OCI-LY3 (cell line): Measurements from ENCODE around the gene HIPK2.

Experiments used
- H2AFZ ChIP-seq: fragments of 200-600, 300-600 bp; shearing (Covaris generic); 2 replicates; pipeline ENCODE4 v1.6.0; 2014; ENCODE audit warnings: antibody characterized with exemption, low read depth, low read length
- H3K27ac ChIP-seq: fragments of 200-600, 300-600 bp; sonication (generic); 2 replicates; pipeline ENCODE4 v1.5.1; 2014; ENCODE audit warnings: mild to moderate bottlenecking, low read length, moderate library complexity, mixed read lengths
- H3K27me3 ChIP-seq: fragments of 200-600, 300-600 bp; sonication (generic); 2 replicates; pipeline ENCODE4 v1.6.1; 2014; ENCODE audit warnings: low read depth, low read length, mixed read lengths
- H3K36me3 ChIP-seq: fragments of 200-600, 300-600 bp; sonication (generic); replicated peaks from 2 replicates; pipeline ENCODE3; 2014; ENCODE audit warnings: low read depth, low read length, mixed read lengths
- H3K4me1 ChIP-seq: fragments of 300-600, 200-600 bp; sonication (generic); 2 replicates; pipeline ENCODE4 v1.6.1; 2014; ENCODE audit warnings: low read length, mixed read lengths
- H3K4me2 ChIP-seq: fragments of 200-600, 300-600 bp; sonication (generic); 2 replicates; pipeline ENCODE4 v1.6.1; 2014; ENCODE audit warnings: low read length, mixed read lengths
- H3K4me3 ChIP-seq: fragments of 300-600, 200-600 bp; sonication (generic); 2 replicates; pipeline ENCODE4 v1.5.1; 2014; ENCODE audit warnings: antibody characterized with exemption, mild to moderate bottlenecking, low read length, moderate library complexity
- H3K79me2 ChIP-seq: fragments of 300-600, 200-600 bp; shearing (Covaris generic); 2 replicates; pipeline ENCODE4 v1.6.1; 2014; ENCODE audit warnings: mild to moderate bottlenecking, low read length, mixed read lengths
- H3K9ac ChIP-seq: fragments of 300-600, 200-600 bp; shearing (Covaris generic); 2 replicates; pipeline ENCODE4 v1.6.0; 2014; ENCODE audit warnings: mild to moderate bottlenecking, low read length, moderate library complexity
- H3K9me3 ChIP-seq: fragments of 200-600, 300-600 bp; shearing (Covaris generic); 2 replicates; pipeline ENCODE4 v1.6.1; 2014; ENCODE audit warnings: low read length, mixed read lengths; ENCODE audit not compliant: insufficient read depth
- H4K20me1 ChIP-seq: fragments of 200-600, 300-600 bp; sonication (generic); 2 replicates; pipeline ENCODE4 v1.6.1; 2016; ENCODE audit warnings: low read length, mixed read lengths; ENCODE audit not compliant: insufficient read depth
- EZH2phosphoT487 ChIP-seq: fragments of 200-600 bp; shearing (Covaris generic); IDR thresholded peaks from 2 replicates; pipeline ENCODE4 v1.6.1; 2018; ENCODE audit warnings: antibody characterized with exemption, mixed run types, low read depth
- TF ChIP-seq, protein P1 (sequence below): fragments of 200-600, 300-600 bp; sonication (generic); IDR thresholded peaks from 2 replicates; pipeline ENCODE4 v1.5.1; 2014; ENCODE audit warnings: antibody characterized with exemption, low read length, low read depth

Gene HIPK2

DNA sequence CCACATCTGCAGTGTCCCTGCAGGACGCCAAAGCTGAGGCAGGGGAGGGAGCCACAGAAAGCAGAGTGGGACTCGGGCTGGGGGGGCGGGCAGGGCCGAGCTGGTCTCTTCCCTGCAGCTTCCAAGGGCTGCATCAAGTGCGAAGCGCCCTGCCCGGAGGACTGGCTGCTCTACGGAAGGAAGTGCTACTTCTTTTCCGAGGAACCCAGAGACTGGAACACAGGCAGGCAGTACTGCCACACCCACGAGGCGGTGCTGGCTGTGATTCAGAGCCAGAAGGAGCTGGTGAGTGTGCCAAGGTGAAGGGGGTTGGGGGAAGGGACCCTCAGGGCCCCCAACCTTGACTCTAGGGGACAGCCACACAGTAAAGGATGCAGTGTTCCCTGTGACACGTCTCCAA lies 237.6 kb downstream of the HIPK2 start:
- no peaks in the 10 kb centered on the region for H3K4me1 ChIP-seq
- no peaks in the 10 kb centered on the region for H4K20me1 ChIP-seq
- H3K27me3 ChIP-seq: 0 out of 2 replicates have a peak, but pooled peaks cover 7% of the 10 kb centered on the region
- no peaks in the 10 kb centered on the region for H3K79me2 ChIP-seq
- no peak overlapping the region for H3K4me3 ChIP-seq
- no peaks in the 10 kb centered on the region for H3K36me3 ChIP-seq
- TF ChIP-seq, protein P1, sequence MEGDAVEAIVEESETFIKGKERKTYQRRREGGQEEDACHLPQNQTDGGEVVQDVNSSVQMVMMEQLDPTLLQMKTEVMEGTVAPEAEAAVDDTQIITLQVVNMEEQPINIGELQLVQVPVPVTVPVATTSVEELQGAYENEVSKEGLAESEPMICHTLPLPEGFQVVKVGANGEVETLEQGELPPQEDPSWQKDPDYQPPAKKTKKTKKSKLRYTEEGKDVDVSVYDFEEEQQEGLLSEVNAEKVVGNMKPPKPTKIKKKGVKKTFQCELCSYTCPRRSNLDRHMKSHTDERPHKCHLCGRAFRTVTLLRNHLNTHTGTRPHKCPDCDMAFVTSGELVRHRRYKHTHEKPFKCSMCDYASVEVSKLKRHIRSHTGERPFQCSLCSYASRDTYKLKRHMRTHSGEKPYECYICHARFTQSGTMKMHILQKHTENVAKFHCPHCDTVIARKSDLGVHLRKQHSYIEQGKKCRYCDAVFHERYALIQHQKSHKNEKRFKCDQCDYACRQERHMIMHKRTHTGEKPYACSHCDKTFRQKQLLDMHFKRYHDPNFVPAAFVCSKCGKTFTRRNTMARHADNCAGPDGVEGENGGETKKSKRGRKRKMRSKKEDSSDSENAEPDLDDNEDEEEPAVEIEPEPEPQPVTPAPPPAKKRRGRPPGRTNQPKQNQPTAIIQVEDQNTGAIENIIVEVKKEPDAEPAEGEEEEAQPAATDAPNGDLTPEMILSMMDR: no peak
- no peak for TF ChIP-seq EZH2phosphoT487
- no peaks in the 10 kb centered on the region for H3K9me3 ChIP-seq
- no peak overlapping the region for H3K9ac ChIP-seq
- H2AFZ ChIP-seq: no peak overlapping the region
- no peak overlapping the region for H3K27ac ChIP-seq
- H3K4me2 ChIP-seq: no peak overlapping the region

DNA sequence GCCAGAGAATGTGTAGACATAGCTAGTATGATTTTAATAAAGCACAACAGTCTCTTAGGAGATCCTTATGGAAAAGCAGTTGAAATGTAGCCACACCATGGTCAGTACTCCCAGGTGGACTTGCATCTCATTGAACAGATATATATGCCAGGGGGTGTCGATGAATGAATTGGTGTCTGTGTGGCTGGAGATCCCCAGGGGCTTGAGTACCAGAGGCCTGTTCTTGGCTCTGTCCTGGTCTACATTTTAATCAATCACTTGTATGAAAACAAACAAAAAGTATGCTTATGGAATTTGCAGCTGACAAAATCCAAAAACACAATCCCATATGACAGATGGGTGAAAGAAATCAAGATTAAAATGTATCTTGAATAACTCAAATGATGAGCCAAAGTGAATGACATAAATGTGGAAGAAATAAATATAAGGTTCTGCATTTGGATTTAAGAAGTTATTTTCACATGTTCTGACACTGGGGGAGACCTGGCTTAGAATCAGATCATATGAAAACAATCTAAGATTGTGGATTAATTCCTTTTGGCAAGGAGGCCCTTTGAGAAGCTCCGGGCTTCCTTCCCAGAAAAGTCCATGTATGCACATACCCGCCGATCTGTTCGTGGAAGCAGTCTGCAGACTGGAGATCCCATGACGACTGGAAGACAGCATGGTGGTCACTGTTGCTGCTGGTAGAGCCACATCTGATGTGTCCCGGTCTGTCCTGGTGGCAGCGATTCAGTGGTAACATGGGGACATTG lies 238.7 kb downstream of the HIPK2 start:
- no peak overlapping the region for H3K9ac ChIP-seq
- no peak overlapping the region for H3K4me3 ChIP-seq
- H3K27ac ChIP-seq: no peak overlapping the region
- no peak overlapping the region for H3K4me2 ChIP-seq
- H3K4me1 ChIP-seq: no peaks in the 10 kb centered on the region
- H3K36me3 ChIP-seq: no peaks in the 10 kb centered on the region
- peaks cover 13% of the 10 kb centered on the region; the same call in 1 of the 2 replicates for H3K27me3 ChIP-seq
- no peaks in the 10 kb centered on the region for H4K20me1 ChIP-seq
- no peaks in the 10 kb centered on the region for H3K79me2 ChIP-seq
- TF ChIP-seq, protein P1: no peak
- TF ChIP-seq EZH2phosphoT487: no peak
- H3K9me3 ChIP-seq: no peaks in the 10 kb centered on the region
- no peak overlapping the region for H2AFZ ChIP-seq

DNA sequence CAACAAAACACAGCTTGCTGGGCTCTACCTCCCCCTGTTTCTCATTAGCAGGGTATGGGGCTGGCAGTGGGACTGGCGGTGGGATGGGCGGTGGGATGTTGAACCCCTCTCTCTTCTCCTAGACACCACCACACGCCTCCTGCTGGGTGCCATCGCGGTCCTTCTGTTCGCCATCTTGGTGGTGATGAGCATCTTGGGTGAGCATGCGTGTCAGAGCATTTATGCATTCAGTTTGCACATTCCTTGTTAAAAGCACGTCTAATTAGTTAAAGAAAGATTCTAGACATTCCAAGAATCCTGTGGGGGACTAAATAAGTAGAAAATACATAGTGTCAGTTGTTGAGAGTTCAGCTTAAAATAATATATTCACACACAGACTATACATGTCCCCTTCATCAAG lies 241.6 kb downstream of the HIPK2 start:
- no peaks in the 10 kb centered on the region for H3K9me3 ChIP-seq
- no peak overlapping the region for H3K9ac ChIP-seq
- H2AFZ ChIP-seq: no peak overlapping the region
- H3K79me2 ChIP-seq: no peaks in the 10 kb centered on the region
- no peaks in the 10 kb centered on the region for H3K36me3 ChIP-seq
- H4K20me1 ChIP-seq: no peaks in the 10 kb centered on the region
- H3K27me3 ChIP-seq: peaks cover 13% of the 10 kb centered on the region; the same call in 1 of the 2 replicates
- H3K4me2 ChIP-seq: no peak overlapping the region
- no peak overlapping the region for H3K4me3 ChIP-seq
- TF ChIP-seq EZH2phosphoT487: no peak
- TF ChIP-seq, protein P1: no peak
- H3K4me1 ChIP-seq: no peaks in the 10 kb centered on the region
- no peak overlapping the region for H3K27ac ChIP-seq

DNA sequence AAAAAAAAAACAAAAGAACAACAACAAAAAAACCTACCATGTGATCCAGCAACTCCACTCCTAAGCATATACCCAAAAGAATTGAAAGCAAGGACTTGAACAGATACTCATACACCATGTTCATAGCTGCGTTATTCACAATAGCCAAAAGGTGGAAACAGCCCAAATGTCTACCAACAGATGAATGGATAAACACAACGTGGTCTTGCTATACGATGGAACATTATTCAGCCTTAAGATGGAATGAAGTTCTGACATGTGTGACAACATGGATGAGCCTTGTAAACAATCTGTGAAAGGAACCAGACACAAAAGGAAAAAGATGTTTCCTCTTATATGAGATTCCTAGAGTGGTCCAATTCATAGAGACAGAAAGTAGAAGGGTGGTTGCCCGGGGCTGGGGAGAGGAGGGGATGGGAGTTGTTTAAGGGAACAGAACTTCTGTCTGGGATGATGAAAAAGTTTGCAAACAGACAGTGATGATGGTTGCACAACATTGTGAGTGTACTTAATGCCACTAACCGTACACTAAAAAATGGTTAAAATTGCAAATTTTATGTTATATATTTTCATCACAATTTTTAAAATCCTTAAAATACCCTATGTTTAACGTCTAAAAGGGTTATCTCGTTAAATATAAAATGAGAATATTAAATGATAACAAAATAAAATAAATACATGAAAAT lies 242.7 kb downstream of the HIPK2 start:
- TF ChIP-seq, protein P1: no peak
- TF ChIP-seq EZH2phosphoT487: no peak

More for the DNA sequence above, 242.7 kb downstream of the HIPK2 start:
- H3K4me3 ChIP-seq: no peak overlapping the region
- no peak overlapping the region for H3K9ac ChIP-seq
- no peak overlapping the region for H3K27ac ChIP-seq
- no peaks in the 10 kb centered on the region for H3K36me3 ChIP-seq
- no peak overlapping the region for H3K4me2 ChIP-seq
- no peak overlapping the region for H2AFZ ChIP-seq
- no peaks in the 10 kb centered on the region for H4K20me1 ChIP-seq
- no peaks in the 10 kb centered on the region for H3K79me2 ChIP-seq
- no peaks in the 10 kb centered on the region for H3K9me3 ChIP-seq
- peaks cover 16% of the 10 kb centered on the region; the same call in 1 of the 2 replicates for H3K27me3 ChIP-seq
- H3K4me1 ChIP-seq: no peaks in the 10 kb centered on the region
